Measurements from ENCODE around the gene SUCLG2. TPM values are rescaled to one million over a fixed set of nuclear protein-coding genes. Genes with fewer than 3 reads are reported as not detected.
A peak's percentile ranks its signal among the peaks of the same experiment; 100 is the strongest.

The SUCLG2 gene
- total and polyA plus RNA-seq, 2 experiments from 2014 or later: 49.9 TPM

DNA sequence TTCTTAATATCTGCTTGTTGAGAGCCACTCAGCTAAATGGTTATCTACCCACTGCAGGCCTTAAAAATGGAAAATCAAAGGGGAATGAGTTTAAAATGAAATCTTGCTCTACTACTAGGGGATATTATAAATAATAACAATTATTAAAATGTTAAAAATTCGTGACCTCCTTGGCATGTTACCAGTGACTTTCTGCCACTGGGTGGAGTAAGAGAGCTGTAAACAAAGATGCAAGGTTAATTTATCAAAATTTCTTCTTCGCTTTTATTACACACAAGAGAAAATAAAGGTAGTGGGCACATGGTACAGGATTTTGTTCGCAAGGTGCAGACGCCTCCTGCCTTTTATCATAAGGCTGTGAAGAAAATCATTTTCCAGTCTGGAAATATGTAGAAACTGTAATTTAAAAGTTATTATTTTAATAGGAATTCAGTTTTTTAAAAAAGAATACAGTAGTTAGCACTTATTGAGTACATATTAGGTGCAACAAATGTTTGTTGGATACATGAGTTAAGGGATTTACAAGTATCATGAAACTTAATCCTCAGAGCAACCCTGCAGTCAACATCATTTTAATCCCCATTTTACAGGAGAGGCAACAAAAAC is 272.6 kb downstream of the SUCLG2 start:
- Histone ChIP-seq H3K9me3 (ENCODE audit: low read depth) (no peaks in the 10 kb centered on the region), H3F3A (ENCODE audit: insufficient read depth) (no peaks in the 10 kb centered on the region), H4K20me1 (ENCODE audit: insufficient read depth) (no peaks in the 10 kb centered on the region), H3K9ac (no peak overlapping the region), H3K27me3 (replicated peaks; ENCODE audit: insufficient read depth) (no peaks in the 10 kb centered on the region), H3K27ac (no peak overlapping the region), H3K4me2 (ENCODE audit: unreplicated experiment) (no peak overlapping the region), H3K36me3 (ENCODE audit: low read depth) (no peaks in the 10 kb centered on the region), H3K4me1 (ENCODE audit: insufficient read depth) (no peaks in the 10 kb centered on the region), H2AFZ (no peak overlapping the region), H3K9me2 (ENCODE audit: insufficient read depth) (no peaks in the 10 kb centered on the region), H3K4me3 (no peak overlapping the region), H3K79me2 (ENCODE audit: insufficient read depth) (no peaks in the 10 kb centered on the region)
- WGBS, 2 experiments (ENCODE audit: low coverage in 1 of 2, low lambda C conversion rate in 2 of 2, missing lambda C conversion rate in 2 of 2): 28 to 29% methylated on average over 4 of the region's 4 CpGs
- in situ Hi-C loops (cut with MboI): no loop called here
- TF ChIP-seq EZH2phosphoT487 (IDR thresholded peaks at IDR 0.05; ENCODE audit: insufficient read depth, low read depth) (no peak), EZH2 (IDR thresholded peaks at IDR 0.05; ENCODE audit: insufficient read depth, poor library complexity, severe bottlenecking) (no peak)
- DNase-seq: peak; percentile 53

DNA sequence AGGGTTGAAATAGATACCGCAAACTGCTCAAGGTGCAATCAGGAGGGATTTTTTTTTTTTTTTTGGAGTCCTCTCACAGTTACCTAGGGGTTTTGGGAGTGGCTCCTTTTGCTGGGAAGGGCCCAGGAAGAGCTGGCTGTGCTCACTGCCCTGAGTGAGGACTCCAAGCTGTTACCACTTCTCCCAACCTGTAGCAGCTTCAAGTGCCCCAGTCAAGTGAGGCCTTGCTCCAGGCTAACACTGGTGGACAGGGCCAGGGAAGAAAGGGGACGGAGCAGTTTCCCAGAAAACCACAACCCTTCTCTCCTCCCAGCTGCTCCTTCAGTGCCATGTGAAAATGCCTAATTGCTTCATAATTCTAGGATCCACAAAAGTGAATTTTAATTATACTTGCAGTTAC is 274.3 kb downstream of the SUCLG2 start:
- in situ Hi-C loops (cut with MboI): no loop called here
- H3K4me2 ChIP-seq (ENCODE audit: unreplicated experiment): no peak overlapping the region
- no peaks in the 10 kb centered on the region for H3K27me3 ChIP-seq (replicated peaks; ENCODE audit: insufficient read depth)
- no peak overlapping the region for H3K27ac ChIP-seq
- no peak for DNase-seq
- WGBS, 2 experiments (ENCODE audit: low coverage in 1 of 2, low lambda C conversion rate in 2 of 2, missing lambda C conversion rate in 2 of 2): 91 to 97% methylated on average over 2 of the region's 2 CpGs
- no peak overlapping the region for H3K9ac ChIP-seq
- H3K4me1 ChIP-seq (ENCODE audit: insufficient read depth): no peaks in the 10 kb centered on the region
- no peaks in the 10 kb centered on the region for H3K9me2 ChIP-seq (ENCODE audit: insufficient read depth)
- no peak overlapping the region for H3K4me3 ChIP-seq
- H3K79me2 ChIP-seq (ENCODE audit: insufficient read depth): no peaks in the 10 kb centered on the region
- TF ChIP-seq EZH2phosphoT487 (IDR thresholded peaks at IDR 0.05; ENCODE audit: insufficient read depth, low read depth): no peak
- no peak for TF ChIP-seq EZH2 (IDR thresholded peaks at IDR 0.05; ENCODE audit: insufficient read depth, poor library complexity, severe bottlenecking)
- no peaks in the 10 kb centered on the region for H3K36me3 ChIP-seq (ENCODE audit: low read depth)
- H3K9me3 ChIP-seq (ENCODE audit: low read depth): no peaks in the 10 kb centered on the region
- no peaks in the 10 kb centered on the region for H4K20me1 ChIP-seq (ENCODE audit: insufficient read depth)
- no peak overlapping the region for H2AFZ ChIP-seq
- H3F3A ChIP-seq (ENCODE audit: insufficient read depth): no peaks in the 10 kb centered on the region

DNA sequence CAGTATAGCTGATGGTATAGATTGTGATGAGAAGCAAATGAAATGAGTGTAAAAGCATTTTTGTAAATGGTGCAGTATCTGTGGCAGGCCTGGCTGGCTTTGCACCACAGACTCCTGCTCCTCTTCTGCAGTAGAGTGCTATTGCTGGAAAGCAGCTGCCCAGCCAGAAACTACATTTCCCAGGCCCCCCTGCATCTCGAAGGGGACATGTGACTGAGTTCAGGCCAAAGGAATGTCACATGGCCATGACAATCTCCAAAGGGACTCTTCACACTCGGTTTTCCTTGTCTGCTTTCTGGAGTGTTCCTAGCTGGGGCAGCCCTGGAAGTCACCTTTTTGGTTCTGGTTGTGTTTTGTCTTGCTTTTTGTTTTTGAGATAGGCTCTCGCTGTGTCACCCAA is 277.1 kb downstream of the SUCLG2 start:
- H3K9me3 ChIP-seq (ENCODE audit: low read depth): no peaks in the 10 kb centered on the region
- H3K4me2 ChIP-seq (ENCODE audit: unreplicated experiment): no peak overlapping the region
- peak; percentile 8 for DNase-seq
- 0 out of 2 replicates have a peak, but pooled peaks cover 3% of the 10 kb centered on the region for H3K36me3 ChIP-seq (ENCODE audit: low read depth)
- no peak overlapping the region for H3K9ac ChIP-seq
- no peaks in the 10 kb centered on the region for H4K20me1 ChIP-seq (ENCODE audit: insufficient read depth)
- H3K4me1 ChIP-seq (ENCODE audit: insufficient read depth): no peaks in the 10 kb centered on the region
- H3K27ac ChIP-seq: no peak overlapping the region
- no peaks in the 10 kb centered on the region for H3F3A ChIP-seq (ENCODE audit: insufficient read depth)
- no peak for TF ChIP-seq EZH2phosphoT487 (IDR thresholded peaks at IDR 0.05; ENCODE audit: insufficient read depth, low read depth)
- TF ChIP-seq EZH2 (IDR thresholded peaks at IDR 0.05; ENCODE audit: insufficient read depth, poor library complexity, severe bottlenecking): no peak
- no peaks in the 10 kb centered on the region for H3K79me2 ChIP-seq (ENCODE audit: insufficient read depth)
- H2AFZ ChIP-seq: no peak overlapping the region
- no peaks in the 10 kb centered on the region for H3K9me2 ChIP-seq (ENCODE audit: insufficient read depth)
- no peak overlapping the region for H3K4me3 ChIP-seq
- WGBS, 2 experiments (ENCODE audit: low coverage in 1 of 2, low lambda C conversion rate in 2 of 2, missing lambda C conversion rate in 2 of 2): 54 to 55% methylated on average over 3 of the region's 3 CpGs
- in situ Hi-C loops (cut with MboI): loop anchor here (10.0 kb wide), 2 partner anchors 228 to 408 kb away; no protein-coding TSS in a partner anchor
- no peaks in the 10 kb centered on the region for H3K27me3 ChIP-seq (replicated peaks; ENCODE audit: insufficient read depth)

DNA sequence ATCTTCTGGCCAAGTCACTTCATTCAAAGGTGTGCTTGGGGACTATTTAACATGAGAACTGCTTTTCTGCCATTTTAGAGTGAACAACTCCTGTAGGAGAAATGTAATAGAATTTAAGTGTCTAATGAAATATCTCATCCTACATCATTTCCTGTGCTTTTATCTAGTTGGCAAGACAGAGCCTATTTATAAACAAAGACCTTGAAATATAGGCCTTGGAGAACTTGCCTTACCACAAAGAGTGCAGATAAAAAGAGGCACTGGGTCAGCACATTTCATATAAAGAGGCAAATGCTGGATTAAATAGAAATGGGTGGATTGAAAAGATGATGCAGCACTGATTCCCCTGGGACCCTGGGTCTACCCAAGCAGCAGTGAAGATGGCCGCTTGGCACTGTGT is 278.0 kb downstream of the SUCLG2 start:
- Histone ChIP-seq H3K9me3 (ENCODE audit: low read depth) (no peaks in the 10 kb centered on the region), H3K9me2 (ENCODE audit: insufficient read depth) (no peaks in the 10 kb centered on the region), H3K27ac (no peak overlapping the region), H4K20me1 (ENCODE audit: insufficient read depth) (no peaks in the 10 kb centered on the region), H3K4me1 (ENCODE audit: insufficient read depth) (no peaks in the 10 kb centered on the region), H3K4me2 (ENCODE audit: unreplicated experiment) (no peak overlapping the region), H2AFZ (no peak overlapping the region), H3K27me3 (replicated peaks; ENCODE audit: insufficient read depth) (no peaks in the 10 kb centered on the region), H3K36me3 (ENCODE audit: low read depth) (0 out of 2 replicates have a peak, but pooled peaks cover 3% of the 10 kb centered on the region), H3K79me2 (ENCODE audit: insufficient read depth) (no peaks in the 10 kb centered on the region), H3K4me3 (no peak overlapping the region), H3K9ac (no peak overlapping the region), H3F3A (ENCODE audit: insufficient read depth) (no peaks in the 10 kb centered on the region)
- no peak for DNase-seq
- TF ChIP-seq EZH2 (IDR thresholded peaks at IDR 0.05; ENCODE audit: insufficient read depth, poor library complexity, severe bottlenecking): no peak
- no peak for TF ChIP-seq EZH2phosphoT487 (IDR thresholded peaks at IDR 0.05; ENCODE audit: insufficient read depth, low read depth)
- in situ Hi-C loops (cut with MboI): loop anchor here (10.0 kb wide), 2 partner anchors 228 to 408 kb away; no protein-coding TSS in a partner anchor
- 93 to 100% methylated on average over 1 of the region's 1 CpG for WGBS, 2 experiments (ENCODE audit: low coverage in 1 of 2, low lambda C conversion rate in 2 of 2, missing lambda C conversion rate in 2 of 2)
